Activated CD4-positive, alpha-beta T cell treated with anti-CD3 and anti-CD28 coated beads, Interleukin-2, amount 50 U/mL, for 16 hours (primary cell): ENCODE data around the gene GTF2H1.
"Not testable (repeated sequence)": the region's sequence is repeated elsewhere in the genome, so short reads cannot be mapped to it uniquely, and the experiment has no call there.

ENCODE experiments used
- DNase-seq: peaks from one replicate; pipeline ENCODE4 v3.0.0-alpha.2; 2020

The GTF2H1 gene

DNA sequence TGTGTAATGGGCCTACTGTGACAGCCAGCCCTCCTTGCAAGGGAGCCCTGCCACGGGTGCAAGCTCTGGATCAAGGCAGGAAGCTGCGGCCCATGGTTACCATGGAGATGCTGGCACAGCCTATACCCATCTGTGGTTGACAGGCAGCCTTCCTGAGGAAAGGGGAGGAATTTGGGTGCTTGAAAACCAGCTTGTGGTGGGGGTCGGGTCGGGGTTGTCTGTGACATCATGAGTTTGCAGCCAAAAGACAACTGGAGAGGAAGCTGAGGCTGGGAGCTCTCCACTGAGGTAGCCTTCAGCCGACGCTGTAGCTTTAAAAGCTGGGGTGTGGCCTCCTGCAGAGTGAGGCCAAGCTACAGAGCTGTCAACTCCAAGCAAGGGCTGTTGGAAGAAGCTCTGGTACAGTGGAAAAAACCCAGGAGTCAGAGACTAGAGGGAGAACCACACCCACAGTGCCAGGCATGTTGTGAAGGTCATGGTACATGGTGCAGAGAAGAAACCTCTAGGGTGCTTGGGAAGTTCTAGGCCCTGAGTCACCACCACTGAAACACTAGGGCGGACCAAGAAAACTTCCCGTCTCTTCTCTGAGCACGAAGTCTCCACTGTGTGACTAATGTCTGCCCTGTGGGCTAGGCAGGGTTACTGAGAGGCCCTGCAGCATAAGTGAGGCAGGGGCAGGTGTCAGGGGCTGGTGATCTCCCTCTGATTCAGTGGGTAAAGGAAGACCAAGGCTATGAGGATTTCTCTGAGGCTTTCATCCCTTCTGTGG, 61.2 kb downstream of the GTF2H1 start:
- peak; percentile 89 for DNase-seq

GRCh38 chr11:18384157-18384641, 61.8 kb downstream of the GTF2H1 start:
- no peak for DNase-seq

GRCh38 chr11:18390088-18390487, 67.7 kb downstream of the GTF2H1 start:
- no peak for DNase-seq

GRCh38 chr11:18392434-18393321, 70.3 kb downstream of the GTF2H1 start:
- peak; percentile 22 for DNase-seq

- no peak for DNase-seq
These were observed 71.4 kb downstream of the GTF2H1 start for GRCh38 chr11:18393581-18394274.

- DNase-seq: peak; percentile 99
These were observed 72.0 kb downstream of the GTF2H1 start, which contains the start of gene LDHA for GRCh38 chr11:18394275-18394927. Gene LDHA, plus strand, starts transcription at chr11:18394563. Its CDS starts 2,280 bp downstream, at chr11:18396843.

- DNase-seq: peak; percentile 30
These were observed 72.8 kb downstream of the GTF2H1 start for GRCh38 chr11:18394928-18395734.

DNA sequence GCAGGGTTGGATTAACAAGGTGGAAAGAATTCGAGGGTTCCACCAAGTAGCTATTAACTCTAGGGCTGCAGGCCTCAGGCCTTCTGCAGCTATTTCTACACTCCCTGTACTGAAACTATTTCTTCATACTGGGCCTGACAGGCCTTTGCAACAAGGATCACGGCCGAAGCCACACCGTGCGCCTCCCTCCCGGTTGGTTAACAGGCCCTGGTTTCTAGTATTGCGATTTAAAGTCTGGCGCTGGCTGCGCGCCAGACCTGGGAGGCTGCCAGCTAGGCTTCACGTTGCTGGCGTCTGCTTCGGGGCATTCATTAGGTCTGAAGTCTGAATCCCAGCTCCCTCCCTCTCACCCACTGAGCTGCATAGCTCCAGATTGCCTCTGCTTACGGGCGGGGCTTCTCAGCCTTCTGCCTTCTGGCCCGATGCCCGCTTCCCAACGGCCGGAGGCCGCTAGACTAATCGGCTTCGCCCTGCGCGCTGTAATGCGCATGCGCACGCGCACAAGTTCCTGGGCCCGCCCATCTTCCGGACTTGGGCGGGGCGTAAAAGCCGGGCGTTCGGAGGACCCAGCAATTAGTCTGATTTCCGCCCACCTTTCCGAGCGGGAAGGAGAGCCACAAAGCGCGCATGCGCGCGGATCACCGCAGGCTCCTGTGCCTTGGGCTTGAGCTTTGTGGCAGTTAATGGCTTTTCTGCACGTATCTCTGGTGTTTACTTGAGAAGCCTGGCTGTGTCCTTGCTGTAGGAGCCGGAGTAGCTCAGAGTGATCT, 73.6 kb downstream of the GTF2H1 start:
- DNase-seq: peak; percentile 98

GRCh38 chr11:18397921-18398320, 75.6 kb downstream of the GTF2H1 start:
- no peak for DNase-seq

GRCh38 chr11:18401077-18401476, 78.7 kb downstream of the GTF2H1 start:
- not testable (repeated sequence) for DNase-seq

- no peak for DNase-seq
These were observed 81.7 kb downstream of the GTF2H1 start for GRCh38 chr11:18404062-18404461.

DNA sequence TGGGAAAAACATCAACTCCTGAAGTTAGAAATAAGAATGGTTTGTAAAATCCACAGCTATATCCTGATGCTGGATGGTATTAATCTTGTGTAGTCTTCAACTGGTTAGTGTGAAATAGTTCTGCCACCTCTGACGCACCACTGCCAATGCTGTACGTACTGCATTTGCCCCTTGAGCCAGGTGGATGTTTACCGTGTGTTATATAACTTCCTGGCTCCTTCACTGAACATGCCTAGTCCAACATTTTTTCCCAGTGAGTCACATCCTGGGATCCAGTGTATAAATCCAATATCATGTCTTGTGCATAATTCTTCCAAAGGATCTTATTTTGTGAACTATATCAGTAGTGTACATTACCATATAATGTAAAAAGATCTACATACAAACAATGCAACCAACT, 85.0 kb downstream of the GTF2H1 start:
- not testable (repeated sequence) for DNase-seq

DNA sequence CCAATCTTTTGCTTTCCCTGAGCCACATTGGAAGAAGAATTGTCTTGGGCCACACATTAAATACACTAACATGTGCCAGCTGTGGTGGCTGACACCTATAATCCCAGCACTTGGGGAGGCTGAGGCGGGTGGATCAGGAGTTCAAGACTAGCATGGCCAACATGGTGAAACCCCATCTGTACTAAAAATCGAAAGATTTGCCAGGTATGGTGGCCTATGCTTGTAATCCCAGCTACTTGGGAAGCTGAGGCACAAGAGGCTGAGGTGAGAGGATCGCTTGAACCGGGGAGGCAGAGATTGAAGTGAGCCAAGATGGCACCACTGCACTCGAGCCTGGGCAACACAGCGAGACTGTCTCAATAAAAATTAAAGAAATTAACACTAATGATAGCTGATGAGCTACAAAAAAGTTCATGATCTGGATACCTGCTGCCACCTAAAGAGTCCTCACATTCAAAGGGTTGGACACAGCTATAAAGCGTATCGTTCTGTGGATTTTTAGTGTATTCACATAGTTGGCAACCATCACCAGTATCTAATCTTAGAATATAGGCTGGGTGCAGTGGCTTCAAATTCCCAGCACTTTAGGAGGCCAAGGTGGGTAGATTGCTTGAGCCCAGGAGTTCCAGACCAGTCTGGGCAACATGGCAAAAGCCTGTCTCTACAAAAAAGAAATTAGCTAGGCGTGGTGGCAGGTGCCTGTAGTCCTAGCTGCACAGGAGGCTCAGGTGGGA, 86.4 kb downstream of the GTF2H1 start:
- no peak for DNase-seq

DNA sequence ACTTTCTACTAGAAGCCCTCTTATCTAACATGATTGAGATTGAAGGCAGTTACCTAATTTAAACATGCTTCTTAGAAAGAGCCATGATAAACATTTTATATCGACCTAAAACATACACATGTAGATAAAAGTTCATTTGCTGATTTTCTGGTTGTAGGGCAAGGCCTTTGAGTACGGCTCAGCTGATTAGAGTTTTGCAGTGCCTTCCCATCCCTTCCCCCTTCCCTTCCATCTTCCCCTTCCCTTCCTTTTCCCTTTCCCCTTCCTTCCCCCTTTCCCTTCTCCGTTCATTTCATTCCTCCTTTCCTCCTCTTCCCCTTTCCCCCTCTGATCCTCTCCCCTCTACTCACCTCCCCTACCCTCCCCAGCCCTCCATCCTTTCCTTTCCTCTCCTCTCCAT, 94.1 kb downstream of the GTF2H1 start:
- no peak for DNase-seq
